Nephron (organoid): ENCODE measurements around the gene MYL5.

Experiments used
- H3K27ac Mint-ChIP-seq, 3 experiments: 2 replicates each; pipeline ENCODE4 v1.8.0; 2020; ENCODE audit warnings: mixed read lengths in 3 of 3, mild to moderate bottlenecking in 2 of 3, moderate library complexity in 1 of 3
- H3K27me3 Mint-ChIP-seq: 2 replicates; pipeline ENCODE4 v1.8.0; 2021; ENCODE audit warnings: low read depth, mild to moderate bottlenecking, moderate library complexity, mixed read lengths
- H3K36me3 Mint-ChIP-seq: 2 replicates; pipeline ENCODE4 v1.8.0; 2020; ENCODE audit warnings: low read depth, mixed read lengths
- H3K4me1 Mint-ChIP-seq: 2 replicates; pipeline ENCODE4 v1.8.0; 2020; ENCODE audit warnings: mixed read lengths
- H3K4me3 Mint-ChIP-seq, 3 experiments: 2 replicates each; pipeline ENCODE4 v1.8.0; 2020; ENCODE audit warnings: mild to moderate bottlenecking in 3 of 3, mixed read lengths in 3 of 3, moderate library complexity in 2 of 3
- H3K9me3 Mint-ChIP-seq: 2 replicates; pipeline ENCODE4 v1.8.0; 2020; ENCODE audit warnings: mixed read lengths
- TF ChIP-seq, protein P1 (sequence below), 3 experiments: fragments of 200-600 bp; sonication (generic); IDR thresholded peaks; one replicate each; pipeline ENCODE4 v1.5.0; 2021; ENCODE audit warnings: antibody characterized with exemption in 3 of 3; ENCODE audit not compliant: unreplicated experiment in 3 of 3

Gene MYL5

DNA sequence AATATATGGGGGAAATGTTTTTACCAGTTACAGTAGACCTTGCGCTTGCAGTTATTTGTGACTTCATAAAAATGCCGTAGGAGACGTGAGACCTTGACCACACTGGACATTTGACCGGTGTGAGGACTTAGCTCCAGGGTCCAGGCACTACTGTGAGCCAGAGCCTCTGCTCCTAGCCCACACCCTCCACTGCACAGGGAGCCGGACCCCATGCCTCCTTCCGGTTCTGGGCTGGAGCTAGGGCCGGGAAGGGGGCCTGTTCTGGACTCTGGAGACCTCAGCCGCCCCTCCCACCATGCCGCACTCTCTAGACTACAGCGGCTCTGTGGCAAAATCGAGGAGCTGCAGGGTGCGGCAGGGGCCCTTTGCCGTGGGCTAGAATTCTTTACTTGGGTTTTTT lies 36.6 kb downstream of the MYL5 start:
- Mint-ChIP-seq H3K27me3 (no peaks in the 10 kb centered on the region), H3K36me3 (peaks cover 34% of the 10 kb centered on the region), H3K27ac (peak overlapping the region in 1 of 3 experiments; percentile 38), H3K4me3 (peak overlapping the region; percentile 49 to 82 (median 54)), H3K4me1 (peaks cover 31% of the 10 kb centered on the region), H3K9me3 (no peaks in the 10 kb centered on the region)
- TF ChIP-seq, protein P1, sequence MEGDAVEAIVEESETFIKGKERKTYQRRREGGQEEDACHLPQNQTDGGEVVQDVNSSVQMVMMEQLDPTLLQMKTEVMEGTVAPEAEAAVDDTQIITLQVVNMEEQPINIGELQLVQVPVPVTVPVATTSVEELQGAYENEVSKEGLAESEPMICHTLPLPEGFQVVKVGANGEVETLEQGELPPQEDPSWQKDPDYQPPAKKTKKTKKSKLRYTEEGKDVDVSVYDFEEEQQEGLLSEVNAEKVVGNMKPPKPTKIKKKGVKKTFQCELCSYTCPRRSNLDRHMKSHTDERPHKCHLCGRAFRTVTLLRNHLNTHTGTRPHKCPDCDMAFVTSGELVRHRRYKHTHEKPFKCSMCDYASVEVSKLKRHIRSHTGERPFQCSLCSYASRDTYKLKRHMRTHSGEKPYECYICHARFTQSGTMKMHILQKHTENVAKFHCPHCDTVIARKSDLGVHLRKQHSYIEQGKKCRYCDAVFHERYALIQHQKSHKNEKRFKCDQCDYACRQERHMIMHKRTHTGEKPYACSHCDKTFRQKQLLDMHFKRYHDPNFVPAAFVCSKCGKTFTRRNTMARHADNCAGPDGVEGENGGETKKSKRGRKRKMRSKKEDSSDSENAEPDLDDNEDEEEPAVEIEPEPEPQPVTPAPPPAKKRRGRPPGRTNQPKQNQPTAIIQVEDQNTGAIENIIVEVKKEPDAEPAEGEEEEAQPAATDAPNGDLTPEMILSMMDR (IDR thresholded peaks at IDR 0.05; ENCODE audit: unreplicated experiment in 3 of 3), result no peak

DNA sequence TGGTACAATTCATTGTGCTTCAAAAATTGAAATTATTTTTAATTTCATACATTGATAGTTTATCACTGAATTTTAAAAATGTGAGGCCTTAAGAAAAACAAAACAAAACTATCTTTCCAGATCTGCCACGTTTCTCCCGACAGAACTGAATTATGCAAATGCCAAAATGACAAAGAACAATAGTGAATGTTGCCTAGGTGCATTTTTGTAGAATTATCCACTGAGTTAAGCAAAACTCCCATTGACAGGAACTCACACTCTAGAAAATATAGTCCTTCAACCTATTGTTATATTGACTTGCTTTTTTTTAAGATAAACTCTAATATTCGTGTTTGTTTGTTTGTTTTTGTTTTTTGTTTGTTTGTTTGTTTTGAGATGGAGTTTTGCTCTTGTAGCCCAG lies 37.8 kb downstream of the MYL5 start:
- Mint-ChIP-seq H3K4me1 (peaks cover 31% of the 10 kb centered on the region), H3K36me3 (peaks cover 34% of the 10 kb centered on the region), H3K27me3 (no peaks in the 10 kb centered on the region), H3K27ac (no peak overlapping the region), H3K4me3 (peak overlapping the region in 1 of 3 experiments; percentile 43), H3K9me3 (no peaks in the 10 kb centered on the region)
- TF ChIP-seq, protein P1 (IDR thresholded peaks at IDR 0.05; ENCODE audit: unreplicated experiment in 3 of 3), result no peak

DNA sequence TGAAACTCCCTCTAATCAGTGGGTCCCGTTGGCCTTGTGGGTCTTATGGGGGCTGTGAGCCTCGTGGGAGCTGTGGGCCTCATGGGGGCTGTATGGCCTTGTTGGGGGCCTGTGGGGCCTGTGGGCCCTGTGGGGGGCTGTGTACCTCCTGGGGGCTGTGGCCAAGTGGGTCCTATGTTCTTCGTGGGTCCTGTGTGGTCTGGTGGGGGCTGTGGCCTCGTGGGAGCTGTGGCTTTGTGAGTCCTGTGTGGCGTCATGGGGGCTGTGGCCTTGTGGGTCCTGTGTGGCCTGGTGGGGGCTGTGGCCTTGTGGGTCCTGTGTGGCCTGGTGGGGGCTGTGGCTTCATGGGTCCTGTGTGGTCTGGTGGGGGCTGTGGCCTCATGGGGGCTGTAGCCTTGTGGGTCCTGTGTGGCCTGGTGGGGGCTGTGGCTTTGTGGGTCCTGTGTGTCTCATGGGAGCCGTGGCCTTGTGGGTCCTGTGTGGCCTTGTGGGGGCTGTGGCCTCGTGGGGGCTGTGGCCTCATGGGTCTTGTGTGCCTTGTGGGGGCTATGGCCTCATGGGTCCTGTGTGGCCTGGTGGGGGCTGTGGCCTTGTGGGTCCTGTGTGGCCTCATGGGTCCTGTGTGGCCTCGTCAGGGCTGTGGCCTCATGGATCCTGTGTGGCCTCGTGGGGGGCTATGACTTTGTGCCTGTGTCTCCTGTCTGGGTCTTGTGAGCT lies 38.7 kb downstream of the MYL5 start:
- peaks cover 38% of the 10 kb centered on the region for H3K4me1 Mint-ChIP-seq
- no peak overlapping the region for H3K27ac Mint-ChIP-seq
- no peaks in the 10 kb centered on the region for H3K9me3 Mint-ChIP-seq
- TF ChIP-seq, protein P1 (IDR thresholded peaks at IDR 0.05; ENCODE audit: unreplicated experiment in 3 of 3), result no peak
- H3K27me3 Mint-ChIP-seq, result no peaks in the 10 kb centered on the region
- no peak overlapping the region for H3K4me3 Mint-ChIP-seq
- H3K36me3 Mint-ChIP-seq, result peaks cover 41% of the 10 kb centered on the region

DNA sequence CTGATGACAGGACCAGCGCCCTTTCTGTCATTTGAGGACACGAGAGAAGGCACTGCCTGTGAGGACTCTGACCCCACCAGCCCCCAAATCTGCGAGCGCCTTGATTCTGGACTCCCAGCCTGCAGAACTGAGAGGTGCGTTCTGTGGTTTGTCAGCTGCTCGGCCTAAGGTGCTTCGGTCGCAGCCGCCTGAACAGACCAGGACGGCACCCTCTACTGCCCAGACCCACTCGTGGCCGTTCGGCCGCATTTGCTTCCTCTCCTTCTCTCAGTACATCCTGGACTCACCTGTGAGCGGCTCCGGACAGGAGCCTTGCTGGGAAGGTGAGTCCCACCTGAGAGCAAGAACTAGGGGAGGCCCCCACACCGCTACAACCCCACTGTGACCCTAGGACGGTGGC lies 39.7 kb downstream of the MYL5 start:
- Mint-ChIP-seq H3K4me3 (no peak overlapping the region), H3K27me3 (no peaks in the 10 kb centered on the region), H3K9me3 (no peaks in the 10 kb centered on the region), H3K27ac (no peak overlapping the region), H3K36me3 (peaks cover 34% of the 10 kb centered on the region), H3K4me1 (peaks cover 31% of the 10 kb centered on the region)
- TF ChIP-seq, protein P1 (IDR thresholded peaks at IDR 0.05; ENCODE audit: unreplicated experiment in 3 of 3), result no peak

DNA sequence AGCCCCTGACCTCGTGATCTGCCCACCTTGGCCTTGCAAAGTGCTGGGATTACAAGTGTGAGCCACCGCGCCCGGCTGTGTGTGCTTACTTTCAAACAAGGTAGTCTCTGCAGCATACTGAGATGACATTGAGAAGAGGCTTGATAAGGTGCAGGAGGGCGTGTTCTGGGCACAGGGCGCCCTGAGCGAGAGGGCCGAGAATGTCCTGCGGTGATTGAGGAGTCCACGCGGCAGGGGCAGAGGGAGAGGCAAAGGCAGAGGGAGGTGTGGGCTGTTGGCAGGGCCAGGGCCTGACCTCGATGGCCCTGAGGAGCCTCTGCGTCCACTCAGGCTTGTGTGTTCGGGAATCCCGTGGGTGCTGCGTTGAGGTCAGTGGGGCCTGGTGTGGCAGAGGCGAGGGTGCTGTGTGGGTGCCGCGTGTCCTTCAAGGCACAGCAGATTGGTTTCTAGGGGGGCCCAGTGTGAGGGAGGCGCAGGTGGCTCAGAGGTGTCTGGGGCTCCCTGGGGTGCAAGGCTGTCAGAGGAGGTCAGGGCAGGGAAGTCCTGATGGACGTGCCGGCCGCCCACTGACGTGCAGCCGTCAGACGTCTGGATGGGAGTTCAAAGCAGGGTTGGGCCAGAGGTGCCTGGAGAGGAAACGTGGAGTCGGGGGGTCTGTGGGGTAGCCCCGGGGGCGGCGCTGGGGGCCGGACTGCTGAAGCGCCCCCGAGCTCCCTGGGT lies 43.4 kb downstream of the MYL5 start:
- no peaks in the 10 kb centered on the region for H3K27me3 Mint-ChIP-seq
- peak overlapping the region in 2 of 3 experiments; percentile 4 to 37 for H3K4me3 Mint-ChIP-seq
- TF ChIP-seq, protein P1 (IDR thresholded peaks at IDR 0.05; ENCODE audit: unreplicated experiment in 3 of 3), result no peak
- H3K27ac Mint-ChIP-seq, result peak overlapping the region in 1 of 3 experiments; percentile 63
- H3K4me1 Mint-ChIP-seq, result peaks cover 34% of the 10 kb centered on the region
- no peaks in the 10 kb centered on the region for H3K9me3 Mint-ChIP-seq
- peaks cover 41% of the 10 kb centered on the region for H3K36me3 Mint-ChIP-seq
